NCI-H69 (cell line): ENCODE measurements around the gene THOC5.
A peak's percentile ranks its signal among the peaks of the same experiment; 100 is the strongest.

Experiments
- DNase-seq: peaks from one replicate; lab custom pipeline; 2025; lab: John Stamatoyannopoulos, UW

The THOC5 gene

GRCh38 chr22:29476116-29476515 is 77.4 kb downstream of the THOC5 start:
- DNase-seq = no peak

DNA sequence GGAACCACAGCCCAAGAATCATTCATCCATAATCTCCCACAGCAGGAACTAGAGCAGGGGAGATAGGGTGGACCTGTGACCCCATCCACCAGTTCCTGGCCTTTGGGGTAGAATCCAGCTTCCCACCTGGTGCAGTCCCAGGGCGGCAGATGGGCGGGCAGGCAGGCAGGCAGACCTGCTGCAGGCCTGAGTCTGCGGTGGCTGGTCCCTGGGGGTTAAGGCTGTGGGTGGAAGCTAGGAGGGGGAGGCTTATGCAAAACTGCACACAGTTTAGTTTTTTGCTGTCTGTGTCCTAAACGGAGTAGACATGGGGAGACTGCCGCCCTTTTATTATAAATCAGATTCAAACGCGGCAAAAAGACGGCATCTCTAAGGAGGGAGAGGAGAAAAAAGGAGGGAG is 78.0 kb downstream of the THOC5 start:
- DNase-seq = peak; percentile 57

- DNase-seq = no peak
Measured at GRCh38 chr22:29473001-29473400, 80.6 kb downstream of the THOC5 start.

DNA sequence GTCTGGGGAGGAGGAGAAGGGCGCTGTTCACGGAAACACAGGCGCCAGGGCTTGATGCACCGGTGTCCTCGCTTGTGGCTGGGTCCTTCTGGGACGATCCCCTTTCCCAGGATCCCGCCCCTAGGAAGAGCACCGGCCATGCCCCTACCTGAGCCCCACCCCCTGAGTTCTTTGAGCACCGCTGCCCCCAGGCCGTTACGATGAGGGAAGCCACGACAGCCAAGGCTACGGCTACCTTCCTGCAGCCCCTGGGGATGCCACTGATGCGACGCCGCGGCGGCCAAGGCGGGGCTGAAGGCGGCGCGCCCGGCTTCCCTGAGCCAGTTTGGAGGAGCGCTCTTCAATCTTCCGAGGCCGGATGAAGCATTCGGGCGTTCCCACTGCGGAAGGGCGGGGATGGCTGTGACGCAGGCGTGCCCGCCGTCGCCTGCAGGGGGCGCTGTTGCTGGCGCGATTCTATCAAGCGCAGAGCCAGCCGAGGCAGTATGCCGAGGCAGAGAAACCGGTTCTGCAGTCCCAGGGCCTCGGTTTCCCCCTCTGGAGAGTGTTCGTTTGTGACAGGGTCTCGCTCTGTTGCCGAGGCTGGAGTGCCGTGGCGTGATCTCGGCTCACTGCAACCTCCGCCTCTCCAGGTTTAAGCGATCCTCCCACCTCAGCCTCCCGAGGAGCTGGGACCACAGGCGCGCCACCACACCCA is 83.2 kb downstream of the THOC5 start:
- peak; percentile 91 for DNase-seq

GRCh38 chr22:29469755-29470154 is 83.8 kb downstream of the THOC5 start:
- peak; percentile 35 for DNase-seq

DNA sequence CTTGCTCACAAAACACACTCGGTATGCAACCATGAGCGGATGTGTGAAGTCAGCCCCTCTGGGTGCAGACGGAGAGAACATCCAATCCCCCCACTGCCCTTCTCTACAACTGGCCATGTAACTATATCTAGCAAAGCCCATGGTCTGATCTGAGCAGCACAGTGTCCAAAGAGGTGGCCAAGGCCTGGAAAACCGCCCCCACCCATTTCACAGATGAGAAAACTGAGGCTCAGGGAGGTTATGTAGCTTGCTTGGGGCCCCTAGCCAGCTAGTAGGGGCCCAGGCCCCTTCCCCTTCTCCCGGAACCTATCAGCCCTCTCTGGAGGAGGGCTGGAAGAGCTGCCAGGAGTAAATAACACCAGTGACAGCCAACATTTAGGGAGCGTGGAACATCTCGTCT is 89.0 kb downstream of the THOC5 start:
- DNase-seq = no peak

DNA sequence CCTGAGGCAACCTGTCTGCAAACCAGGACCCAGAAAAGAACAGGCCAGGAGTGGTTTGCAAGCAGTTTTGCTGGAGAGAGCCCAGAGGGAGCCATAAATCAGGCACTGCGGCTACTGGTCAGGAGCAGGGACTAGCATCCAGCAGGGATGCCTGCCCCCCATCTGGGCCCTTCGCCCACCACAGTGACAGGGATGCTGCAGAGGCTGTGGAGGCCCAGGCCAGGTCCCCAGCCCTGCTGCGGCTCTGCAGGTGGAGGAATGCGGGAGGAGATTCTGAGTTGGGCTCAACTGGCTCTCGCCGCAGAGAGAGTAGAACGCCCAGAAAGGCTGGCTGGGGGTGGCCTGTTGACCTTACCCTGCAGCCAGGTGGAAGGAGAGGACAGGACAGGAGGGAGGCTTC is 89.9 kb downstream of the THOC5 start:
- no peak for DNase-seq

GRCh38 chr22:29461263-29461662 is 92.3 kb downstream of the THOC5 start:
- no peak for DNase-seq

DNA sequence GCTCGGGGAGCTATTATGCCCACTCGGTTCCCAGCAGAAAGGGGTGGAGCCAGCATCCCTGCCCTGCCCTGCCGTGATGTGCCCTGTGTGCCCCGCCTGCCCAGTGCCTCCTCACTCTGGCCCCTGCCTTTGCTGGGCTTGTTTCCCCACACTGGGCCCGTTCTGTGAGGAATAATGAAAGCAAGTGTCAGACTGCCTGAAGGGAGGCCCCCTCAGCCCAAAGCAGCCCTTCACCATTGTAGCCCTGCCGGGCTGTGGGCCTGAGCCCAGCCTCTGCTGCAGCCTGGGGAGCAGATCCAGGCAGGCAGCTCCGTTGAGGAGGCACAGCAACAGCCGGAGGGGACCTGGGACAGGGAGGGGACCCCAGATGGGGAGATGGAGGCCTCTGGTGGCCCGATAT is 93.8 kb downstream of the THOC5 start:
- DNase-seq = no peak

GRCh38 chr22:29458551-29458950 is 95.0 kb downstream of the THOC5 start:
- no peak for DNase-seq

DNA sequence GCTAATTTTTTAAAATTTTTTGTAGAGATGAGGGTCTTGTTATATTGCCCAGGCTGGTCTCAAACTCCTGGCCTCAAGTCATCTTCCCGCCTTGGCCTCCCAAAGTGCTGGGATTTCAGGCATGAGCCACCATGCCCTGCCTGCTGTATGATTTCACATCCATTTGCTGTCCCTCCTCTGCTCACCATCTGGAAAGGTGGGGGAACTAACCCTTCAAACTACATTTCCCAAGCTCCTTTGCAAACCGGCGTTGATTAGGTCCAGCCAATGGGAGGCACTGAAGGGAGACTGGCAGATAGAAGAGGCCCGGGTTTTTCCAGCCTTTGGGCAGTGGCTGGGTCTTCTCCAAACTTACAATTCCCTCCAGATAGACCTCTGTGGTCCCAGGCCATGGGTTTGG is 95.8 kb downstream of the THOC5 start:
- peak; percentile 75 for DNase-seq

- DNase-seq = no peak
Measured at GRCh38 chr22:29456211-29456671, 97.3 kb downstream of the THOC5 start.
